GM10266 (cell line): ENCODE data around the gene PPP1CA.
"Not testable (repeated sequence)": the region's sequence is repeated elsewhere in the genome, so short reads cannot be mapped to it uniquely, and the experiment has no call there.

Experiments
- DNase-seq: peaks from one replicate; pipeline ENCODE4 v3.0.0; 2012; ENCODE audit errors: extremely low spot score
- TF ChIP-seq, protein P1 (sequence below): IDR thresholded peaks from 2 replicates; pipeline ENCODE4 v1.5.1; 2012; ENCODE audit warnings: mild to moderate bottlenecking, low read depth; ENCODE audit not compliant: control insufficient read depth, insufficient read depth; ENCODE audit errors: missing control alignments

Gene PPP1CA

DNA sequence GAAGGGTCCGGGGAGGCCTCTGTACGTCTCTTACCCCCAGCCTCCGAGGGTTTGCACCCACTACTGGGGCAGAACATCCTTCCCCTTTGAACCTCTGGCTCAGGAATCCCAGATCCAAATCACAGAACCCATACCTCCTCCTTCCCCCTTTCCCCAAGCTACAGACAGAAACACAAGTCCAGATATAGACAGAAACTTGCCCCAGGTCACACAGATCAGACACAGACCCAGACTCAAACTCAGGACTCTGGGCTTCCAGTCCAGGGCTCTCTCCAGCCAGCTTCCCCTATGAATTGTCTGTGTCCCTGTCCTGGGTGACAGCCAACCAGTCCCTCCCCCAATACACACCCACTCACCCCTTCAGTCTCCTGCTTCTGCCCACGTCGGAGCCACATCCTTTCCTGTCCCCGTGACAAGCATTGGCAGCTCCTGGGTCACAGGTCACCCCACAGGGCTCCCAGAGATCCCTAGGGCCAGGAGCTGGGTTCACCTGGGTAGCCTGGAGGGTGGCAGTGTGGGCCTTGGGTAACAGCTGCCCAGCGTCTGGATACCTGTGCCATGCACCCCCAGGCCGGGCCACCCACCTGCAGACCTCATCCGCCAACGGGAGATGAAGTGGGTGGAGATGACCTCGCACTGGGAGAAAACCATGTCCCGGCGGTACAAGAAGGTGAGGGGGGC lies 3.0 kb upstream of the PPP1CA start:
- DNase-seq, result peak; percentile 35

DNA sequence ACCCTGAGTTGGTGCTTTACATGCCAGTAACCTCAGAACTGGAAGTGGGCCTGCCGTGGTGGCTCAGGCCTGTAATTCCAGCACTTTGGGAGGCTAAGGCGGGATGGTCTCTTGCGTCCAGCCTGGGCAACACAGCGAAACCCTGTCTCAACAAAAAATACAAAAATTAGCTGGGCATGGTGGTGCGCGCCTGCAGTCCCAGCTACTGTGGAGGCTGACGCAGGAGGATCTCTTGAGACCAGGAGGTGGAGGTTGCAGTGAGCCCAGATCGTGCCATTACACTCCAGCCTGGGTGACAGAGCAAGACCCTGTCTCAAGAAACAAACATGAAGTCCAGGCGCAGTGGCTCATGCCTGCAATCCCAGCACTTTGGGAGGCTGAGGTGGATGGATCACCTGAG lies 1.4 kb upstream of the PPP1CA start:
- DNase-seq, result not testable (repeated sequence)

More for the DNA sequence above, 3.0 kb upstream of the PPP1CA start:
- TF ChIP-seq, protein P1, sequence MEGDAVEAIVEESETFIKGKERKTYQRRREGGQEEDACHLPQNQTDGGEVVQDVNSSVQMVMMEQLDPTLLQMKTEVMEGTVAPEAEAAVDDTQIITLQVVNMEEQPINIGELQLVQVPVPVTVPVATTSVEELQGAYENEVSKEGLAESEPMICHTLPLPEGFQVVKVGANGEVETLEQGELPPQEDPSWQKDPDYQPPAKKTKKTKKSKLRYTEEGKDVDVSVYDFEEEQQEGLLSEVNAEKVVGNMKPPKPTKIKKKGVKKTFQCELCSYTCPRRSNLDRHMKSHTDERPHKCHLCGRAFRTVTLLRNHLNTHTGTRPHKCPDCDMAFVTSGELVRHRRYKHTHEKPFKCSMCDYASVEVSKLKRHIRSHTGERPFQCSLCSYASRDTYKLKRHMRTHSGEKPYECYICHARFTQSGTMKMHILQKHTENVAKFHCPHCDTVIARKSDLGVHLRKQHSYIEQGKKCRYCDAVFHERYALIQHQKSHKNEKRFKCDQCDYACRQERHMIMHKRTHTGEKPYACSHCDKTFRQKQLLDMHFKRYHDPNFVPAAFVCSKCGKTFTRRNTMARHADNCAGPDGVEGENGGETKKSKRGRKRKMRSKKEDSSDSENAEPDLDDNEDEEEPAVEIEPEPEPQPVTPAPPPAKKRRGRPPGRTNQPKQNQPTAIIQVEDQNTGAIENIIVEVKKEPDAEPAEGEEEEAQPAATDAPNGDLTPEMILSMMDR, result no peak

DNA sequence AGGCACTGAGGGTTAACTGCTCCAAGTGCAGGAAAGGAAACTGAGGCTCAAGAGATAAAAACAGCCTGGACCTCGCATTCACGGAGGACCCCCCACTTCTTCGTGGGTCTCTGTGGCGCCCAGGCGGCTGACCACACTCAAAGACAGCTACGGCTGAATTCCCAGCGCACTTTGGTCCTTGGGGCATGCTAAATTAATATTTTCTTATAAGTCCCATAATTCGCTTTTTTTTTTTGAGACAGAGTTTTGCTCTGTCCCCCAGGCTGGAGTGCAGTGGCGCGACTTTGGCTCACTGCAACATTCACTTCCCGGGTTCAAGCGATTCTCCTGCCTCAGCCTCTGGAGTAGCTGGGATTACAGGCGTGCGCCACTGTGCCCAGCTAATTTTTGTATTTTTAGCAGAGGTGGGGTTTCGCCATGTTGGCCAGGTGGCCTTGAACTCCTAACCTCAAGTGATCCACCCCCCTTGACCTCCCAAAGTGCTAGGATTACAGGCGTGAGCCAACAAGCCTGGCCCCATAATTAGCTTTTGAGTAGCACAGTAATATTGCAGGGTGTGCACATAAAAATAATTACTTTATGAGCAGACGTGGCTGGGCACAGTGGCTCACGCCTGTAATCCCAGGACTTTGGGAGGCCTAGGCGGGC lies 658 bp upstream of the PPP1CA start:
- not testable (repeated sequence) for DNase-seq

DNA sequence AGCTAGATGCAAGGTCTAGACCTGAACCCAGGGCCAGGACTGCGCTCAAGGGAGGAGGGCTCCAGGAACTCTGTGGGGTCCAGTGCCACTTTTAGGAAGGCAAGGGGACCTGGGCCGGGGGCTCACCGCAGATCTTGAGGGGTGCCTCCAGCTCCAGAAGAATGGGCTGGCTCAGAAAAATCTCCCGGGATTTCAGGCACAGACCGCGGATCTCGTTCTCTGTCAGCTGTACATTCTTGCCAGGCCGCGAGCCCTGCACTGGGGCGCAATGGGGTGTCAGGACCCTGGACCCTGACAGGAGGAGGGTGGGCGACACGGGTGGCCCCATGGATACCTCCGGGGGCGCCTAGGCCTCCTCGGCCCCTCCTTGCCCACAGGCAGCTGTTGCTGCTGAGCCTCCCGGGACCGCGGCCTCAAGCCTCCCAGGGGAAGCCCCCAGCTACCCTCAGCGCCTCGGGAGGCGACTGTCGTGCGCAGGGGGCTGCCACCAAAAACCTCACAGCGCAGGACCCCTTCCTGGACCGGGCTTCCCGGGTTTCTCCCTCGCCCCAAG lies 640 bp downstream of the PPP1CA start:
- TF ChIP-seq, protein P1, result no peak
- DNase-seq, result no peak

DNA sequence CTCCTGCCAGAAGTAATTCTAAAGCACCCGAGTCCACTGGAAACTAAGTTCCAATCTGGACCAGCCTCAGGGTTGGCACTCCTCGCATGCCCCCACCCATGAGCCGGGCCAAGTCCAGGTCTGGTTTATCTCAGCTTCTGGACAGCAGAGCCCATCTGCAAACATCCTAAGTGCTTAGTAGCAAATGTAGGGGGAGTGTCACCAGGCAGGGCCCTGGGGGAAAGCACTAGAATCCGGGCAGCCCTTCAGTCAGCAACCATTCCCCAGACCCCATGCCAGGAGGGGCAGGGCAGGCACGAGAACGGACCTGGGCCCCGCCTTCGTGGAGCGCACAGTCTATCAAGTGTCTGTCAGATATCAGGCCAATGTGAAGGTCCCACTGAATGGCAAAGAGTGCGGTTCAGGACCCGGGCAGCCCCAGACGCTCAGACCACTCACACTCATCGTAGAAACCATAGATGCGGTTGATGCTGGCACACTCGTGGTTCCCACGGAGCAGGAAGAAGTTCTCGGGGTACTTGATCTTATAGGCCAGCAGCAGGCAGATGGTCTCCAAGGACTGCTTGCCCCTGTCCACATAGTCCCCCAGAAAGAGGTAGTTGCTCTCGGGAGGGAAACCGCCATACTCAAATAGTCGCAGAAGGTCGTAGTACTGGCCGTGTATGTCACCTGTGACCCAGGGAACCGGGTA lies 1.3 kb downstream of the PPP1CA start:
- TF ChIP-seq, protein P1, result no peak
- no peak for DNase-seq

DNA sequence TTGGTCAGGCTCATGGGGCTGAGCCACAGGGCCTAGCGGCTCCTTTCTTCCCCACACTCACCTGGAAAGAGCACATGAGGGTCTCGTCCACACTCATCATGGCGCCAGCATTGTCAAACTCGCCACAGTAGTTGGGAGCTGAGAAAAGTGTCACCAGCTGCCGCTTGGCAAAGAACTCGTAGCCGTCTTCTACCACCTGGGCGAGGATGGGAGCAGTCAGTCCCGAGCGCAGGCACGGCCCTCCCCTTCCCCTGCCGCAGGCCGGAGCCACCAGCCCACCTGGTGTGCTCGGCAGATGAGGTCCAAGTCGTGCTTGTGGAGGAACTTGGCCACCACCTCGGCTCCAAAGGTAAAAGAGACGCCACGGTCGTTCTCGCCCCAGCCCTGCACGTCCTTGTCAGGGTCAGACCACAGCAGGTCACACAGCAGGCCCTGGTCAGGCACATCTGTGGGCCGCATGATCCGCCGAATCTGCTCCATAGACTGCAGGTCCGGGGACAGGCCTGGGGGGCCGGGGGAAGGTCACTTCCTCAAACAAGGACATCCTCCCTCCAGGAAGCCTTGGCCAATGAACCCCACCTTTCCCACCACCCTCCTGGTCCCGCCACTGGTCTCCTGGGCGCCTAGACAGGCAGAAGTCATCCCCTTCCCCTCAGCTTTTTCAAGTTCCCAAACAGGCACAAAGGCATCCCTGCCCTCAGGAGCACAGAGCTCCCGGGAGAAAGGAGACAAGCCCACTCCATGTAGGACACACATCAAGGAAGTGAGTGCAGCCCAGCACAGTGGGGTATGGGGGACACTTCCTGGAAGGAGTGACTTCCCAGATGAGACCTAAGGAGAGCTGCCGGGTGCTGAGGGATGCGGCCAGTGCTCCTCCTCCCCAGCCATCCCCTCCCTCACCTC lies 2.7 kb downstream of the PPP1CA start:
- TF ChIP-seq, protein P1, result no peak

DNA sequence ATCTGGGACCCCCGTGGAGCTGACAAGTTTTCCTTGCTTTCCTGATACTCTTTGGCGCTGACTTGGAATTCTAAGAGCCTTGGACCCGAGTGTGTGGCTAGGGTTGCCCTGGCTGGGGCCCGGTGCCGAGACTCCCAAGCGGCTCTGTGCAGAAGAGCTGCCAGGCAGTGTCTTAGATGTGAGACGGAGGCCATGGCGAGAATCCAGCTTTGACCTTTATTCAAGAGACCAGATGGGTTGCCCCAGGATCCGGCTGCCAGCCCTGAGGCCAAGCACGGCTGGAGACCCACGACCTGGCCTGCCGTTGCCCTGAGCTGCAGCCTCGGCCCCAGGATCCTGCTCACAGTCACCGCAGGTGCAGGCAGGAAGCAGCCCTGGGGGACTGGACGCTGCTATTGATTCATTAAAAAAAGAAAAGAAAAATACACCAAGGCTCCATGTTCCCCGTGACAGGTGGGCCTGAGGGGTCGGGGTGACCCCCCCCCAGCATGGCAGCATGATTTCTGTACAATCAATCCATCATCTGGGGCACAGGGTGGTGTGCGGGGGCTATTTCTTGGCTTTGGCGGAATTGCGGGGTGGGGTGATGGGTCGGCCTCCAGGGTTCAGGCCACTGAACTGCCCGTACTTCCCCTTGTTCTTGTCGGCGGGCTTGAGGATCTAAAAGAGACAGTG lies 3.5 kb downstream of the PPP1CA start:
- TF ChIP-seq, protein P1, result no peak
- DNase-seq, result no peak

More for the DNA sequence above, 2.7 kb downstream of the PPP1CA start:
- no peak for DNase-seq
